Esophagus muscularis mucosa (tissue), 4 donors: Measurements from ENCODE around the gene KRT83. TPM values are rescaled to one million over a fixed set of nuclear protein-coding genes. Genes with fewer than 3 reads are reported as not detected.

ENCODE experiments used
- DNase-seq: peaks from one replicate; pipeline ENCODE4 v3.0.0-alpha.2; 2017; ENCODE audit errors: extremely low spot score
- H3K27ac ChIP-seq, 4 donors: fragments of 200-600 bp; sonication (generic); replicated peaks in 1 of 4; 1 replicate in 3 of 4; 2 replicates in 1 of 4; pipeline ENCODE4 v1.5.1; 2016 to 2019; ENCODE audit warnings: mild to moderate bottlenecking in 1 of 4
- H3K27me3 ChIP-seq, 4 donors: fragments of 200-600 bp; sonication (generic); one replicate each; pipeline versions ENCODE4 v1.5.1 to v1.6.0; 2016 to 2019
- H3K36me3 ChIP-seq, 4 donors: fragments of 200-600 bp; sonication (generic); one replicate each; pipeline ENCODE4 v1.5.1; 2016 to 2019
- H3K4me1 ChIP-seq, 4 donors: fragments of 200-600 bp; sonication (generic); one replicate each; pipeline ENCODE4 v1.5.1; 2016 to 2019
- H3K4me3 ChIP-seq, 4 donors: fragments of 200-600 bp; sonication (generic); 1 replicate in 2 of 4; 2 replicates in 2 of 4; pipeline ENCODE4 v1.5.1; 2016 to 2019; ENCODE audit warnings: mild to moderate bottlenecking in 4 of 4, moderate library complexity in 1 of 4
- H3K9me3 ChIP-seq, 4 donors: fragments of 200-600 bp; sonication (generic); 1 replicate in 3 of 4; 2 replicates in 1 of 4; pipeline ENCODE4 v1.5.1; 2016 to 2019
- EP300 ChIP-seq: sonication (generic); formaldehyde crosslinking; IDR thresholded peaks from one replicate; pipeline ENCODE4 v1.6.1; 2017; ENCODE audit warnings: antibody characterized with exemption
- POLR2A ChIP-seq: fragments of 450-650 bp; IDR thresholded peaks from one replicate; pipeline ENCODE4 v1.6.1; 2017; ENCODE audit warnings: antibody characterized with exemption, moderate library complexity, mild to moderate bottlenecking, low read depth
- POLR2AphosphoS5 ChIP-seq, 2 donors: sonication (generic); formaldehyde crosslinking; IDR thresholded peaks; one replicate each; pipeline ENCODE4 v1.6.1; 2017; ENCODE audit warnings: antibody characterized with exemption in 2 of 2
- WGBS: methylation state at CpG from one replicate; pipeline ENCODE4 v1.1.5; 2018; 5-methylcytosine and 5-hydroxymethylcytosine counted together
- intact Hi-C: fragments of 100-400 bp; cut with DNase I; formaldehyde crosslinking; loops from one replicate; pipeline ENCODE4 v1.15.1; 2023
- total RNA-seq, 4 donors: library from RNA; depleted of rRNA; stranded (reverse); fragments of >200 nt; gene quantifications; one replicate each; pipeline versions ENCODE4 v1.1.0 to v1.2.1, GENCODE V29; 2016
- TF ChIP-seq, protein P1 (sequence below), 3 experiments: fragments of 200-600 bp in 2 of 3; fragments of 450-650 bp in 1 of 3; sonication (generic) in 2 of 3; IDR thresholded peaks; one replicate each; pipeline ENCODE4 v1.5.1; 2017 to 2019; ENCODE audit warnings: antibody characterized with exemption in 3 of 3, mild to moderate bottlenecking in 2 of 3, moderate library complexity in 1 of 3

The KRT83 gene
- total RNA-seq, 4 donors from 2014 or later = not detected

DNA sequence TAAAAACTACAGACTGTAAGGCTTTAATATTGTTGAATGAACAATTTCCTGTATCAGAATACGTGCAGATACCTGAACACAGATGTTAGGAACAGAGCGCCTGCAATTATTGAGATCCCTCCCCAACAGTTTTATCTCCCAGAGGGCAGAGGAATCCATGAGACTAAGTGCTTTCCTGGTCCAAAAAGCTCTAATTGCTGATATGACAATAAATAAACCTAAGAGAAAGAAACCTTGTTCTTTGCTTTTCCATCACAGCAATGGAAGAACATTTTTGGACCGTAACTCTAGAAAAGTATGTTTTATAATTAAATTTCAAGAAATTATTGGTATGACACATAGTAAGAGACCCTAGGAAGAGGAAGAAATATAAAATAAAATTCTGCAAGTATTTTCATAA, 13.0 kb upstream of the KRT83 start:
- WGBS = 88% methylated on average over 3 of the region's 3 CpGs
- intact Hi-C loops = no loop called here
- DNase-seq = no peak
- Histone ChIP-seq H3K4me1 (no peaks in the 10 kb centered on the region), H3K27ac (no peak overlapping the region), H3K36me3 (no peaks in the 10 kb centered on the region), H3K9me3 (peaks cover 0 to 18% (median 11%) of the 10 kb centered on the region in 4 donors), H3K4me3 (no peak overlapping the region), H3K27me3 (no peaks in the 10 kb centered on the region)
- TF ChIP-seq POLR2AphosphoS5 (IDR thresholded peaks at IDR 0.05) (no peak), EP300 (no peak), POLR2A (no peak)
- TF ChIP-seq, protein P1, sequence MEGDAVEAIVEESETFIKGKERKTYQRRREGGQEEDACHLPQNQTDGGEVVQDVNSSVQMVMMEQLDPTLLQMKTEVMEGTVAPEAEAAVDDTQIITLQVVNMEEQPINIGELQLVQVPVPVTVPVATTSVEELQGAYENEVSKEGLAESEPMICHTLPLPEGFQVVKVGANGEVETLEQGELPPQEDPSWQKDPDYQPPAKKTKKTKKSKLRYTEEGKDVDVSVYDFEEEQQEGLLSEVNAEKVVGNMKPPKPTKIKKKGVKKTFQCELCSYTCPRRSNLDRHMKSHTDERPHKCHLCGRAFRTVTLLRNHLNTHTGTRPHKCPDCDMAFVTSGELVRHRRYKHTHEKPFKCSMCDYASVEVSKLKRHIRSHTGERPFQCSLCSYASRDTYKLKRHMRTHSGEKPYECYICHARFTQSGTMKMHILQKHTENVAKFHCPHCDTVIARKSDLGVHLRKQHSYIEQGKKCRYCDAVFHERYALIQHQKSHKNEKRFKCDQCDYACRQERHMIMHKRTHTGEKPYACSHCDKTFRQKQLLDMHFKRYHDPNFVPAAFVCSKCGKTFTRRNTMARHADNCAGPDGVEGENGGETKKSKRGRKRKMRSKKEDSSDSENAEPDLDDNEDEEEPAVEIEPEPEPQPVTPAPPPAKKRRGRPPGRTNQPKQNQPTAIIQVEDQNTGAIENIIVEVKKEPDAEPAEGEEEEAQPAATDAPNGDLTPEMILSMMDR (IDR thresholded peaks at IDR 0.05) = no peak

- intact Hi-C loops = no loop called here
- no peak for DNase-seq
- TF ChIP-seq EP300 (no peak), POLR2A (no peak)
- TF ChIP-seq, protein P1 (IDR thresholded peaks at IDR 0.05) = no peak
- no peak overlapping the region for H3K27ac ChIP-seq
- H3K4me1 ChIP-seq = no peaks in the 10 kb centered on the region
- 69% methylated on average over 2 of the region's 3 CpGs for WGBS
- H3K27me3 ChIP-seq = no peaks in the 10 kb centered on the region
- H3K36me3 ChIP-seq = no peaks in the 10 kb centered on the region
- H3K4me3 ChIP-seq = no peak overlapping the region
- H3K9me3 ChIP-seq = peaks cover 0 to 18% (median 11%) of the 10 kb centered on the region in 4 donors
Observed at GRCh38 chr12:52333321-52333720, 12.1 kb upstream of the KRT83 start.

GRCh38 chr12:52332381-52332780, 11.2 kb upstream of the KRT83 start:
- DNase-seq = no peak
- WGBS = 100% methylated on average over 1 of the region's 1 CpG
- TF ChIP-seq, protein P1 (IDR thresholded peaks at IDR 0.05) = no peak
- TF ChIP-seq POLR2AphosphoS5 (IDR thresholded peaks at IDR 0.05) (no peak), POLR2A (no peak), EP300 (no peak)
- H3K27ac ChIP-seq = no peak overlapping the region
- intact Hi-C loops = no loop called here
- H3K9me3 ChIP-seq = peaks cover 0 to 18% (median 11%) of the 10 kb centered on the region in 4 donors
- no peak overlapping the region for H3K4me3 ChIP-seq
- no peaks in the 10 kb centered on the region for H3K27me3 ChIP-seq
- H3K4me1 ChIP-seq = peaks cover 0 to 5% (median 2%) of the 10 kb centered on the region in 4 donors
- H3K36me3 ChIP-seq = no peaks in the 10 kb centered on the region

- intact Hi-C loops = no loop called here
- Histone ChIP-seq H3K27me3 (no peaks in the 10 kb centered on the region), H3K9me3 (peaks cover 0 to 16% (median 8%) of the 10 kb centered on the region in 4 donors), H3K4me3 (no peak overlapping the region), H3K27ac (no peak overlapping the region), H3K4me1 (peaks cover 0 to 7% (median 2%) of the 10 kb centered on the region in 4 donors), H3K36me3 (no peaks in the 10 kb centered on the region)
- no peak for DNase-seq
- 86% methylated on average over 3 of the region's 3 CpGs for WGBS
- TF ChIP-seq, protein P1 (IDR thresholded peaks at IDR 0.05) = no peak
- no peak for TF ChIP-seq POLR2A
- TF ChIP-seq POLR2AphosphoS5 (IDR thresholded peaks at IDR 0.05) = no peak
- TF ChIP-seq EP300 = no peak
Observed at GRCh38 chr12:52331833-52332232, 10.6 kb upstream of the KRT83 start.

DNA sequence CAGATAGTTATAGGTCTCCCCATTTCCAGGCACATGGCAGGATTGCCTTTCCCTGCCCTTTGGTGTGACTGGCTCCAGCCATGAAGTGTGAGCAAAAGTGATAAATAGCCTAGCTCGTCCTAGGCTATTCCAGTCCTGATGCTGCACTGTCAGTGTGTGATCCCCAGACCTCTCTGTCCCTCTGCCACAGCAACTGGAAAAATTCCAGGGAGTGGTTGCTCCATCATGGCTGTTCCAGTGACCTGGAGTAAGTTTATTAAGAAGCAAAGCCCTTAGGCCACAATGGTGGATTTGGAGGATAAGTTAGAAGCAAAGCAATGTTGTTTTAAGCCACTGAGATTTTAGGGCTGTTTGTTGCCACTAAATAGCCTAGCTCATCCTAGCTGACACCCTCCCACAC, 9.8 kb upstream of the KRT83 start:
- Histone ChIP-seq H3K4me3 (no peak overlapping the region), H3K4me1 (peaks cover 0 to 7% (median 2%) of the 10 kb centered on the region in 4 donors), H3K27me3 (no peaks in the 10 kb centered on the region), H3K9me3 (peaks cover 0 to 8% (median 4%) of the 10 kb centered on the region in 4 donors), H3K27ac (no peak overlapping the region), H3K36me3 (no peaks in the 10 kb centered on the region)
- TF ChIP-seq, protein P1 (IDR thresholded peaks at IDR 0.05) = no peak
- TF ChIP-seq POLR2AphosphoS5 (IDR thresholded peaks at IDR 0.05) = no peak
- TF ChIP-seq EP300 = no peak
- WGBS = no CpG with 5 or more reads among the region's 1 CpG
- DNase-seq = no peak
- intact Hi-C loops = no loop called here
